D721Med (cell line): ENCODE results near the gene PLCG2.
A peak's percentile ranks its signal among the peaks of the same experiment; 100 is the strongest.
"Not testable (repeated sequence)": the region's sequence is repeated elsewhere in the genome, so short reads cannot be mapped to it uniquely, and the experiment has no call there.

Experiments used
- DNase-seq: peaks from one replicate; pipeline ENCODE4 v3.0.0; 2011; ENCODE audit warnings: low spot score; ENCODE audit not compliant: insufficient read length
- FAIRE-seq: peaks from 2 replicates; lab custom pipeline; 2011; peaks lifted over from hg19 to GRCh38; lab: Jason Lieb, UNC
- CTCF ChIP-seq: IDR thresholded peaks from 2 replicates; pipeline ENCODE4 v1.5.1; 2012; ENCODE audit warnings: mild to moderate bottlenecking, control low read depth; ENCODE audit not compliant: insufficient read depth; ENCODE audit errors: missing control alignments

PLCG2 gene

GRCh38 chr16:82002831-82003230, 223.7 kb downstream of the PLCG2 start:
- no peak for TF ChIP-seq CTCF
- FAIRE-seq (no peak), DNase-seq (no peak)

DNA sequence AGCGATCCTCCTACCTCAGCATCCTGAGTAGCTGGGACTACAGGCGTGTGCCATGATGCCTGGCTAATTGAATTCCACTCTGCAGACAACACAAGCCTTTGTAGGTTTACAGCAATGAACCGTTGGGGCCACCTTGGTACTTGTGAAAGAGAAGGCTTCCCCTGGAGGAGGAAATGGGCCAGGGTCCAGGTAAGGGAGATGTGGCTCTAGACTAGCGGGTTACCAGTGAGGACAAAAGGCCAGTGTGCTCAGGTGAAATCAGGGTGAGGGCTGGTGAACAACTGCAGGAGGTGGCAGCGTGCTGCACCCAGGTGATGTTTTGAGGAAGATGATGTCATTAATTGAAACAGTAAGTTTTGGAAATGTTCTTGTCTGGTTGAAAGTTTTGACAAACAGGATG, 225.5 kb downstream of the PLCG2 start:
- no peak for DNase-seq
- no peak for TF ChIP-seq CTCF
- no peak for FAIRE-seq

DNA sequence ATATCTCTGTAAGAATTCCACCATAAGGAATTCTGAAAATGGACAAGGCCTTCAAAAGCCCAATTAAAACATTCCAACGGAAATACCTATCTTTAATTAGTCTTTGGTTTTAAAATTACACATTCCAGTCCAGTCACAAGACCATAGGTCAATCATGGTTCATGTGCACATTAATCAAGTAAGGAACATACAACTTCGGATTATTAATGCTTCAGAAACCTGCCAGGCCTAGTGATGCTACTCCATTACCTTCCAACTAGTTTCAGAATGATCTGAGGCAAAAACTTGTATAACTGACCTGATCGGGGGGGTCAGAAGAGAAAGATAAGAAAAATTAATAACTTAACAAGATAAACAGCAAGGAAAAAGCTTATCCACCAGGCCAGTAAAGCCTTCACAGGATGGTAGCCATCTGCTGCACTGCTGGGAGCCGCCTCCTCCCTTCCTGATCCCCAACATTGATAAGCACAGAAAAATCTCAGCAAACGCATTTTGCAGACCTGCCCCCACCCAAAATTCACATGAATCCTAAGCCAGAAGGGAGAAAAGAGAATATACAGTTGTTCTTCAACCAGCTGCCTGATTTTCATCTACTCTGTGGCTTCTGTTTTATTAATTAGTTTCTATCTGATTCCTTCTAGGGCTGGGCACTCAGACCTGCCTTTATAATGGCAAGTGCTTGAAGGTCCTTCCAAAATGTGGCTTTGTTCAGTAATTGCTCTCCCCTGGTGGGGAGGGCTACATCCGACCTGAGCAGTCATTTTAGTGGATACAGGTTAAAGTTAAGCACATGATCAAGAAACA, 226.1 kb downstream of the PLCG2 start:
- DNase-seq (peak; percentile 24), FAIRE-seq (no peak)
- no peak for TF ChIP-seq CTCF

DNA sequence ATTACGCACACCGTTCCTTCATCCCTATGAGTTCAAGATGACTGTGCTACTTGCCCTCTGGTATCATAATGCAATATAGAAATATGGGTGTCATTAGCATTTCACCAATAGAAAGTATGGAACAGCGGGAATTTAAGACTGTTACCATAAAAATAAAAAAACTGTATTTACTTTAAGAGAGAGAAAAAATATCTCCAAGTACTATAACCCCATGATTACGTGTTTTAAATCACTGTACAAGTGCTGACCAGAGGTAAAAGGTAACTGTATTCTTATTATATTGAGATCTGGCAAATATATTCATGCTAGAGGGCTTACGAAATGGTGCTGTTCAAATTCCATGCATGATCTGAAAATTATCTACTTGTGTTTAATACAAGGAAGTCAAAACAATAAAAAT, 226.9 kb downstream of the PLCG2 start:
- no peak for DNase-seq
- no peak for FAIRE-seq
- TF ChIP-seq CTCF = no peak

DNA sequence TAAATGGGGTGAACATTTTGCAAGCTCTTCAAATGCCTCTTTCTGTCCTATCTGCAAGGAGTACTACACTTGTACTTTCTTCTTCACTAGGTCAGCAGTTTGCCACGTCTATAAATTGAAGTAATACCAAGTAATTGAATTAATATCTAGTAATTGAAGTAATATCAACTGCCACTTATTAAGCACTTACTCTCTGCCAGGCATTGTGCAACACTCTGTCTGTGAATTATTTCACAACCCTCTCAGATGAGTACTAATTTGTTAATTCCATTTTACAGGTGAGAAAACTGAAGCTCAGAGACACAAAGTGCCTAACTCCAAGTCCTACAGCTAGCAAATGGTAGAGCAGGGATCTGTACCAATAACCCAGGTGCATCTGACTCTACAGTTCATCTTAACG, 228.1 kb downstream of the PLCG2 start:
- FAIRE-seq (no peak), DNase-seq (no peak)
- TF ChIP-seq CTCF = no peak

- TF ChIP-seq CTCF = no peak
- FAIRE-seq = no peak
- no peak for DNase-seq
These were observed 230.0 kb downstream of the PLCG2 start for GRCh38 chr16:82008957-82009592.

DNA sequence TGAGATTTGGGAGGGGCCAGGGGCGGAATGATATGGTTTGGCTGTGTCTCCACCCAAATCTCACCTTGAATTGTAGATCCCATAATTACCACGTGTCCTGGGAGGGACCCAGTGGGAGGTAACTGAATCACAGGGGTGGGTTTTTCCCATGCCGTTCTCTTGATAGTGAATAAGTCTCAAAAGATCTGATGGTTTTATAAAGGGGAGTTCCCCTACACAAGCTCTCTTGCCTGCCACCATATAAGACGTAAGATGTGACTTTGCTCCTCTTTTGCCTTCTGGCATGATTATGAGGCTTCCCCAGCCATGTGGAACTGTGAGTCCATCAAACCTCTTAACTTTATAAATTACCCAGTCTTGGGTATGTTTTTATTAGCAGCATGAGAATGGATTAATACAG, 230.7 kb downstream of the PLCG2 start:
- not testable (repeated sequence) for FAIRE-seq, DNase-seq
